Tibial artery (tissue), 4 donors: Measurements from ENCODE around the gene ZMYND19.

Source experiments
- DNase-seq, 2 donors: peaks; one replicate each; pipeline ENCODE4 v3.0.0-alpha.2; 2019
- H3K27ac ChIP-seq, 2 donors: fragments of 200-600 bp; sonication (generic) in 1 of 2; 1 replicate in 1 of 2; 2 replicates in 1 of 2; pipeline ENCODE4 v1.5.1; 2018 to 2019; ENCODE audit warnings: mild to moderate bottlenecking in 1 of 2
- H3K27me3 ChIP-seq, 2 donors: fragments of 200-600 bp; sonication (generic) in 1 of 2; one replicate each; pipeline versions ENCODE4 v1.5.1 to v1.6.0; 2016 to 2019
- H3K36me3 ChIP-seq, 3 donors: fragments of 200-600 bp; sonication (generic) in 2 of 3; one replicate each; pipeline ENCODE4 v1.5.1; 2016 to 2019; ENCODE audit warnings: mild to moderate bottlenecking in 2 of 3
- H3K4me1 ChIP-seq, 4 donors: fragments of 200-600 bp; sonication (generic) in 2 of 4; 1 replicate in 3 of 4; 2 replicates in 1 of 4; pipeline ENCODE4 v1.5.1; 2016 to 2019
- H3K4me3 ChIP-seq, 2 donors: fragments of 200-600 bp; sonication (generic) in 1 of 2; 1 replicate in 1 of 2; 2 replicates in 1 of 2; pipeline ENCODE4 v1.5.1; 2018 to 2019; ENCODE audit warnings: mild to moderate bottlenecking in 2 of 2
- H3K9me3 ChIP-seq, 3 donors: fragments of 200-600 bp; sonication (generic) in 1 of 3; one replicate each; pipeline ENCODE4 v1.5.1; 2016 to 2019
- intact Hi-C: fragments of 100-400 bp; cut with DNase I; formaldehyde crosslinking; loops from one replicate; pipeline ENCODE4 v1.15.0; 2023; ENCODE audit warnings: low total_unique reads
- TF ChIP-seq, protein P1 (sequence below), 2 experiments: fragments of 200-600 bp in 1 of 2; fragments of 450-650 bp in 1 of 2; IDR thresholded peaks; one replicate each; pipeline ENCODE4 v1.5.1; 2017 to 2019; ENCODE audit warnings: antibody characterized with exemption in 2 of 2, mild to moderate bottlenecking in 1 of 2, moderate library complexity in 1 of 2

ZMYND19 gene

DNA sequence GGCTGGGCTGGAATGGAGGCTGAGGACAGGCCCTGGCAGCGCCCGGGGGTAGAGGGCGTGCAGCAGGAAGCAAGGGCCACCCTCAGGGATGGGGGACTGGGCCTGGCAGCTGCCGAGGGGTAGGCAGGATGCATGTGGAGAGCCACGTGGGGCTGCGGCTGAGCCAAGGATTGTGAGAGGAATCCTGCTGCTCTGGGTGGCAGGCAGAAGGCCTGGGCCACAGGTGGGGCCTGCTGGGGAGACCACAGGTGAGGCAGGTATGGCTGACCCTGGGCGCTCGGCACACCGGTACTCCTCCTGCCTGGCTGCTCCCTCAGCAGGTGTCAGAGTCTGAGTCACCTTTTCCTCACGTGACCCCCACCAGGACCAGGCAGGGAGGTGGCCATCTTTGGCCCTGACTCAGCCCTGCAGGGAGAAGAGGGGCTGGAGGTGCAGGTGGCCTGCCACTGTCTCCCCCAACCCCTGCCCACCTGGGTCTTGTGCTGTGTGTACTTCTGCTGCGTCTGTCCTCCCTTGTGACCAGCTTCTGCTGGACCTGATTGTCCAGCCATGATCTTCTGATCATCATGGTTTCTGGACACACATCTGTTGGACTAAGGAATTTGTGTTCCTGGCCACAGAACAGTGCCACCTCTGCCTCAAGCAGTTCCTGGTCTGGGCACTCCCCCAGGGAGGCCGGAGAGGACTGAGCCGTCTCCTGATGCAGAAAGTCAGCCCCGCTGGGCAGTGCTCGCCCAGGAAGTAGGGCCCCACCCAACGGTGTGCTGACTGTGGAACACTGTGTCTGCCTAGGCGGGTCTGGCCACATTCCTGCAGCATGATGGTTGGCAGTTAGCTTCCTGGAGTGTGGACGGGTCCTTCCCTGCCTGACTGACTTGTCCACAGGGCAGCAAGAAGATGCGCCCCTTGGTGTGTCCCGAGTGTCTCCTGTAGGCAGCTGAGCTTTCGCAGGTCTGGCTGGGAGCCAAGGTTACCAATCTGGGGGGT, 21.6 kb upstream of the ZMYND19 start:
- DNase-seq = peak in 1 of 2 donors; percentile 68
- Histone ChIP-seq H3K36me3 (peaks cover 7 to 41% (median 24%) of the 10 kb centered on the region in 3 donors), H3K4me3 (no peak overlapping the region), H3K27ac (no peak overlapping the region), H3K4me1 (peaks cover 0 to 61% (median 24%) of the 10 kb centered on the region in 4 donors), H3K27me3 (no peaks in the 10 kb centered on the region), H3K9me3 (no peaks in the 10 kb centered on the region)
- TF ChIP-seq, protein P1, sequence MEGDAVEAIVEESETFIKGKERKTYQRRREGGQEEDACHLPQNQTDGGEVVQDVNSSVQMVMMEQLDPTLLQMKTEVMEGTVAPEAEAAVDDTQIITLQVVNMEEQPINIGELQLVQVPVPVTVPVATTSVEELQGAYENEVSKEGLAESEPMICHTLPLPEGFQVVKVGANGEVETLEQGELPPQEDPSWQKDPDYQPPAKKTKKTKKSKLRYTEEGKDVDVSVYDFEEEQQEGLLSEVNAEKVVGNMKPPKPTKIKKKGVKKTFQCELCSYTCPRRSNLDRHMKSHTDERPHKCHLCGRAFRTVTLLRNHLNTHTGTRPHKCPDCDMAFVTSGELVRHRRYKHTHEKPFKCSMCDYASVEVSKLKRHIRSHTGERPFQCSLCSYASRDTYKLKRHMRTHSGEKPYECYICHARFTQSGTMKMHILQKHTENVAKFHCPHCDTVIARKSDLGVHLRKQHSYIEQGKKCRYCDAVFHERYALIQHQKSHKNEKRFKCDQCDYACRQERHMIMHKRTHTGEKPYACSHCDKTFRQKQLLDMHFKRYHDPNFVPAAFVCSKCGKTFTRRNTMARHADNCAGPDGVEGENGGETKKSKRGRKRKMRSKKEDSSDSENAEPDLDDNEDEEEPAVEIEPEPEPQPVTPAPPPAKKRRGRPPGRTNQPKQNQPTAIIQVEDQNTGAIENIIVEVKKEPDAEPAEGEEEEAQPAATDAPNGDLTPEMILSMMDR (IDR thresholded peaks at IDR 0.05) = no peak
- intact Hi-C loops = no loop called here

DNA sequence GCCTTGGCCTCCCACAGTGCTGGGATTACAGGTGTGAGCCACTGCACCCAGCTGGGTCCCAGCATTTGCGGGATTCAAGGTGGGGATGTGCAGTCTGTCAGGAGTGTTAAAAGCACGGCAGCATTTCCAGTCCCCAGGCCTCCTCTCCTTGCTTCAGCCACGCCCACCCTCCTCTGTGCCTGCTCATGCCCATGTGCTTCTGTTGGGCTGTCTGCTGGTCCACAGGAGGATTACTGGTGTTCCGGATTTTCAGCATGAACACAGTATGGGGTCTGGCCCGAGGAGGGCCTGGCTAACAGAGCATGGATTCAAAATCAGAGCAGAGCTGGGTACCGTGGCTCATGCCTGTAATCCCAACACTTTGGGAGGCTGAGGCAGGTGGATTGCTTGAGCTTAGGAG, 20.6 kb upstream of the ZMYND19 start:
- DNase-seq = no peak
- TF ChIP-seq, protein P1 (IDR thresholded peaks at IDR 0.05) = no peak
- no peaks in the 10 kb centered on the region for H3K27me3 ChIP-seq
- H3K4me3 ChIP-seq = no peak overlapping the region
- H3K27ac ChIP-seq = no peak overlapping the region
- intact Hi-C loops = no loop called here
- peaks cover 7 to 31% (median 24%) of the 10 kb centered on the region in 3 donors for H3K36me3 ChIP-seq
- peaks cover under 1 to 64% (median 30%) of the 10 kb centered on the region in 4 donors for H3K4me1 ChIP-seq
- no peaks in the 10 kb centered on the region for H3K9me3 ChIP-seq

DNA sequence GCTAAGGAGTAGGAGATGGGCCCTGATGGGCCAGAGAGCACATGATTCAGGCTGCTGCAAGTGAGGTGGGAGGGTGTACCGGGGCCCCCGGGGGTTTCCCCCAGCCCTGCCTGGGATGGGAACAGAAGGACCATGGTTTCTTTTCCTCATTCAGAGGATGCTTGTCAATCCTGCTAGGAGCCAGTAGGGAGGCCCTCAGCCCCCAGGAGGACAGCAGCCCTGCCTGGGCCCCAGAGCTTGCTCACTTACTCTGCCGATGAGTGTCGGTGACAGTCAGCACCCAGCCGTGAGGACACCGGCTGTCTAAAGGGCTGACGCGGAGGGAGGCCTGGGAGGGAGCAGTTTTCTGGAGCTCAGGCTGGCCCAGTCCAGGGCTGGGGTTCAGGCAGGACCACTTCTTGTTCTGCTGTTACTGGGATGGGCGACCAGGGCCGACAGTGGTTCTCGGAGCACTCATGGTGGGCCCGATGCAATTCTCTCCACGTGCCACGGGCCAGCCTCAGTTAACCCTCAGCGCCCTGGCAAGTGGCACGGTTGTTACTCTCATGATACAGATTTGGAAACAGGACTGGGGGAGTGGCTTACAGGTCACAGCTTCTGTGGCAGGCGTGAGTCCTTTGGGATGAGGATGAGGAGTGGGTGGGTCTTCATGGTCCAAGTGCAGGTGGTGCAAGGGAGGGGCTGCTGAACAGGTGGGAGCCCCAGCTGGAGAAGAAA, 17.0 kb upstream of the ZMYND19 start:
- H3K27ac ChIP-seq = no peak overlapping the region

DNA sequence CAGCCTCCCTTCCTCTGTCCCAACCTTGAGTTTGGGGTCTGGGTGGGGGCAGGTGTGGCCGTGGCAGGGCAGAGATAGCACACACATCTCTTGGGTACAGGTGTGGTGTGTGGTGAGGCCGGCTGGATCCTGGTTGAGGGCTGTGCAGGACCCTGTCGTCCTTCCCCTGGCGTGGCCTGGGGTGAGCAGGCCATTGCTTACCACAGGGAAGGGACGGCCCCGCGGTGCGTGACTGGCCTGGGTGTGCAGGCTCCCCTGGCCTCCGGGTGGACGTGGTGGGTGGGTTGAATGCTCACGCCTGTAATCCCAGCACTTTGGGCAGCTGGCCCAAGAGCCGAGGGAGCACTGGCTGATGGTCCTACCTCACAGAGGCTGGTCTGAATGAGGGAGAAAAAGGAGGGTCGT, 16.4 kb upstream of the ZMYND19 start:
- Histone ChIP-seq H3K9me3 (no peaks in the 10 kb centered on the region), H3K36me3 (no peaks in the 10 kb centered on the region), H3K4me1 (peaks cover 3 to 54% (median 30%) of the 10 kb centered on the region in 4 donors), H3K27me3 (no peaks in the 10 kb centered on the region), H3K4me3 (peak overlapping the region; percentile 83 to 88), H3K27ac (peak overlapping the region in 1 of 2 donors; percentile 81)
- DNase-seq = no peak
- TF ChIP-seq, protein P1 (IDR thresholded peaks at IDR 0.05) = no peak
- intact Hi-C loops = no loop called here

More for the DNA sequence above, 17.0 kb upstream of the ZMYND19 start:
- no peaks in the 10 kb centered on the region for H3K9me3 ChIP-seq
- intact Hi-C loops = no loop called here
- no peak for DNase-seq
- no peaks in the 10 kb centered on the region for H3K36me3 ChIP-seq
- TF ChIP-seq, protein P1 (IDR thresholded peaks at IDR 0.05) = no peak
- peaks cover 3 to 59% (median 35%) of the 10 kb centered on the region in 4 donors for H3K4me1 ChIP-seq
- peak overlapping the region; percentile 83 to 88 for H3K4me3 ChIP-seq
- no peaks in the 10 kb centered on the region for H3K27me3 ChIP-seq

DNA sequence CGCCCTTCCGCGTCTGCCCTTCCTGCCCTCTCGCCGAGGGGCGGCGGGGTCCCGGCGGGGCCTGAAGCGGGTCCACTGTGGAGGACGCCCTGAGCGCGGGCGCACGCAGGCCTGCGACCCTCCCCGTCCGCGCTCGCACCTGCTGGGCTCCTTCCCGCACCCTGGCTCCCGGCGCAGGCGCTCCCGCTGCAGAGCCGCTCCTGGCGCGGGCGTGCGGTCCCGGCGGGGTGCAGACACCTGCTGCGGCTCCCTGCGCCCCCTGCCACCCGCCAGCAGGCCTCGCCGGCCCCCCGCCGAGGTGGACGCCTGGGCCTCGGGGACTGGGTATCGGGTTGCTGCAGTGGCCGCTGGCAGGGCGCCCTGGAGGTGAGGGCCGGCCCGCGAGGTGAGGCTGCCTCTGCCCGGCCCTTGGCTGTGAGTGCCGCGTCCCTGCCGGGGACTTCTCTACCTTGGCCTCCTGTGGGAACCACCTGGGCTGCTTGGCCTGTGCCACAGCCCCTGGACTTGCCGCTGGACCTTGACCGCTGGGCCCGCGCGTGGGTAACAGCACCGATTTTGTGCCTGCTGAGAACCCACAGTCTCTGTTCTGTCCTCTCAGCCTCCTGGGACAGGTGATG, 15.8 kb upstream of the ZMYND19 start:
- TF ChIP-seq, protein P1 (IDR thresholded peaks at IDR 0.05) = no peak
- Histone ChIP-seq H3K27me3 (no peaks in the 10 kb centered on the region), H3K4me3 (peak overlapping the region; percentile 83 to 88), H3K9me3 (no peaks in the 10 kb centered on the region), H3K27ac (peak overlapping the region; percentile 73 to 81), H3K36me3 (no peaks in the 10 kb centered on the region), H3K4me1 (peaks cover 3 to 48% (median 29%) of the 10 kb centered on the region in 4 donors)
- no peak for DNase-seq
- intact Hi-C loops = no loop called here
